IPS-18c (cell line): Measurements from ENCODE around the gene PDGFB.

Source experiments
- H3K4me3 ChIP-seq: 2 replicates; pipeline ENCODE4 v1.7.0; 2013; ENCODE audit warnings: low read depth, mild to moderate bottlenecking, low read length, moderate library complexity; ENCODE audit not compliant: insufficient read depth
- H3K9me3 ChIP-seq: one replicate; pipeline ENCODE4 v1.6.1; 2013; ENCODE audit warnings: mild to moderate bottlenecking, low read length, moderate library complexity; ENCODE audit not compliant: control insufficient read depth, insufficient read depth

PDGFB gene

DNA sequence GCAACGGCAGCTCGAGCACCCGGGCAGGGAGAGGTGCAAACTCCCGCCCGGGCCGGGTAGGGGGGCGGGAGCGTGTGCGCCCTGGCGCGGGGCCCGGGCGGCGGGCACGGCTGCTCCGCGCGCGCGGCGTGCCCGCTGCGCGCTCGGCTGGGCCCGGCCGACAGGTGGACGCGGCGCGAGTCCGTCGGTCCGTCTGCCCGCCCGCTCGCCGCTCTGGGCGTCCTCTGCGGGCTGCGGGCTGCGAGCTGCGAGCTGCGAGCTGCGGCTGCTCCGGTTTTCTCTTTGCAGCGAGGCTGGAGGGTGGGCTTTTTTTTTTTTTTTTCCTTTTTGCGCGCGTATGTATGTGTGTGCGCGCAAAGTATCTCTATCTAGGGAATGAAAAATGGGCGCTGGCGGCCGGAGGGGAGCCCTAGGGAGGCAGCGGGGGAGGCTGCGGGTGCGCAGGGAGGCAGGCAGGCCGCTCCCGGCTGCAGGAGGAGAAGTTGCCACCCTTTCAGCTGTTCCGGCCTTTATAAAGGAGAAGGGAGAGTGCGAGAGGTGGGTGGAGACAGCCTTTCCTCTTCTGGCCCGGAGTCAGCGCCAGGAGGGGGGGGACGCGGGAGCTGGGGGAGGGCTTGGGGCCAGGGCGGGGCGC lies at the start of gene PDGFB:
Gene PDGFB, minus strand, starts transcription at position 487 of the 634 bp plus-strand sequence. CDS start 1,019 bp downstream, outside the sequence.
- no peaks in the 10 kb centered on the region for H3K9me3 ChIP-seq
- peak within 1 kb of the TSS; percentile 64 for H3K4me3 ChIP-seq

DNA sequence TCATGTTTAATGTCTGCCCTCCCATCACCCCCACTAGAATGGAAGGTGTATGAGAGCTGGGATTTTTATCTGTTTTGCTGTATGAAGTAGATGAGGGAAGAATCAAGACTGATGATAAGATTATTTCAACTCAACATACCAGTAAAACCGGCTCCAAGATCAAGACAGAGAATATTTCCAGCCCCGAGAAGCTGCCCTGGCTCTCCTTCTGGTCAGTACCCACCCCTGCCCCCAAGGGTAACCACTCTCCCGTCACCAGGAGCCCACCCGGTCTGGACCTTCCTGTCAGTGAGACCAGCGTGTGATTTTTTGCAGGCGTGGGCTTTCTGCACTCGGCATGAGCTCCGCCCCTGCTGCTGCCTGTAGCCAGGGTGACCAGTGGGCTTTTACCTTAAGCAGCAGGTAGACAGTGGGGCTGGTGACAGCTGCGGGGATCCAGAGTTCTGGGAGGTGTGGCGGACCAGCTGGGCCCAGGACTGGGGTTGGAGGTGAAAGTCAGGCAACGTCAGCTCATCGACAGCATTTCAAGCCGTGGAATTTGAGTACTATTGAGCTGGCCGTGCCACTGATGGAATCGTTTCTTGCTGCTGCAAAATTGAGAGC lies 49.1 kb upstream of the PDGFB start:
- H3K9me3 ChIP-seq, result no peaks in the 10 kb centered on the region
- no peak overlapping the region for H3K4me3 ChIP-seq

DNA sequence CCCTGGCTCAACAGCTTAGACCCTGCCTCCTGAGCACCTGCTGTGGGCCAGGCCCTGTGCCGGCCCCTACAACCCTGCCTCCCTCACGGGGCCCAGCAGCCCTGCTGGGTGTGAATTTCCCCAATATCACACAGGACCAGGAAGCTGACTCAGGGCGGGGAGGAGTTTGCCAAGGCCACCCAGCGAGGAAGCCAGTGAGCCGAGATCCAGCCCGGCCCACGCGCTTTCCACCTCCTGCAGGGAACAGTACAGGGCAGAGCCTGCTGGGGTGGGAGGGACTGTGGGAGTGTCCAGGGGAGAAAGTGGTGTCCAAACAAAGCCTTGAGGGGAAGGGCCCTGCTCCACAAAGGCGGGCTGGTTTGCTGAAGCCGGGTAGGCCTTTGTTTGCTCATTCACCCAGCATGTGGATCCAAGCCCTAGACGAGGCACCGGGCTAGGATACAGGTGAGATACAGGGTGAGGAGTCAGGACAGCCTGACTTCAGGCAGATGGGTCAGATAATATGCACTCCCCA lies 47.8 kb upstream of the PDGFB start:
- Histone ChIP-seq H3K4me3 (no peak overlapping the region), H3K9me3 (no peaks in the 10 kb centered on the region)

DNA sequence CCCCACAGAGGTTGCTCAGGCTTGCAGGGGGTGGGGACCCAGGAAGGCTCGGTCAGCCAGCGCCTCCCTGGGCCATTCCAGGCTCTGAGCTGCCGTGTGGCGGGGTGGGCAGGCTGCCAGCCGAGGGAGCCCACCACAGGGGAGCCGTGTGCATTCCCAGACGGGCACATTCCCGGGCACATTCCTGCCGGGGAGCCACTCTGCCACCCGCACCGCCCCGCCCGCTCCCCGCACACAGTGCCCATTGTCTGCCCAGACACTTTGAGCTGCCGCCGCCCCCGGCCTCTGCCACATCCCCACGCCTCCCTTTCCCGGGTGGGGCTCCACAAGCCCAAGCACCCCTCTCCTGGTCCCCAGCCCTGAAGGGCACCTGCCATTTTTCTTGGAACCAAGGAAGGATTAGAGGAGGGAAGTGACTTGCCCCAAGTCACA lies 47.3 kb upstream of the PDGFB start:
- Histone ChIP-seq H3K4me3 (no peak overlapping the region), H3K9me3 (no peaks in the 10 kb centered on the region)

DNA sequence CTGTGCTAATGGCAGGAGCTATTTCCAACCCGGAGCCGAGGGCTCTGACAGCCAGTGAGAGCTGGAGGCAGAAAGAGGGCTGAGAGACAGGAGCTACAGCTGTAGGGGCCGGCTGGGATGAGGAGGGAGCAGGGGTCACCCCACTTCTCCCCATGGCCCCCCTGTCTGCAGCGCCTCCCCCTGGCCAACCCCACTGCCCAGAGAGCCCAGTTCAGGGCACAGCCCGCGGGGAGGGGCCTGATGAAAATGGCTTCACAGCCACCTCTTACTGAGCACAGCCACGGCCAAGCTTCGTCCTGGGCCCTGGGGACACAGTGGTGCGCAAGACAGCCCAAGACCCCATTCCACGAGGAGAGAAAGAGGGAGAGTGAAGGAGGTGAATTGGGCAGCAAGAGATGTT lies 46.7 kb upstream of the PDGFB start:
- Histone ChIP-seq H3K4me3 (no peak overlapping the region), H3K9me3 (no peaks in the 10 kb centered on the region)

DNA sequence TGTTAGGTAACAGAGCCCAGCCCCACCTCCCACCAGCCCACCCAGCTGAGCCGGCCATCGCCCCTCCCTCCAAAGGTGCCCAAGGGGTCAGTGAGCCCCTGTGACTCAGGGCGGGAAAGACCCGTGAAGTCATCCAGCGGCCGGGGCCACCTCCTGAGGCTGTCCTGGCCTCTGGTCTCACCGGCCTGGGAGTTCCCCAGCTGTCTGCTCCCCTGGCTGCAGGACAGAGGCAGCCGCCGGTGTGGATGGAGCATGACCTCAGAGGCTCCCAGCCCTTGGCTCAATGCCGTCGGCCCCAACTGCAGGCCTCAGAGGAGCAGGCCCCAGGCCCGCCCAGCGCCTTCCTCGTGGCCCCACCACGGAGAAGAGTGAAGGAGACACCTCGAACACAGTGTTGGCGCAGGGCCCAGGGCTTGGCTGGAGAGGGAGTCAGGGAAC lies 46.0 kb upstream of the PDGFB start:
- Histone ChIP-seq H3K4me3 (no peak overlapping the region), H3K9me3 (no peaks in the 10 kb centered on the region)

DNA sequence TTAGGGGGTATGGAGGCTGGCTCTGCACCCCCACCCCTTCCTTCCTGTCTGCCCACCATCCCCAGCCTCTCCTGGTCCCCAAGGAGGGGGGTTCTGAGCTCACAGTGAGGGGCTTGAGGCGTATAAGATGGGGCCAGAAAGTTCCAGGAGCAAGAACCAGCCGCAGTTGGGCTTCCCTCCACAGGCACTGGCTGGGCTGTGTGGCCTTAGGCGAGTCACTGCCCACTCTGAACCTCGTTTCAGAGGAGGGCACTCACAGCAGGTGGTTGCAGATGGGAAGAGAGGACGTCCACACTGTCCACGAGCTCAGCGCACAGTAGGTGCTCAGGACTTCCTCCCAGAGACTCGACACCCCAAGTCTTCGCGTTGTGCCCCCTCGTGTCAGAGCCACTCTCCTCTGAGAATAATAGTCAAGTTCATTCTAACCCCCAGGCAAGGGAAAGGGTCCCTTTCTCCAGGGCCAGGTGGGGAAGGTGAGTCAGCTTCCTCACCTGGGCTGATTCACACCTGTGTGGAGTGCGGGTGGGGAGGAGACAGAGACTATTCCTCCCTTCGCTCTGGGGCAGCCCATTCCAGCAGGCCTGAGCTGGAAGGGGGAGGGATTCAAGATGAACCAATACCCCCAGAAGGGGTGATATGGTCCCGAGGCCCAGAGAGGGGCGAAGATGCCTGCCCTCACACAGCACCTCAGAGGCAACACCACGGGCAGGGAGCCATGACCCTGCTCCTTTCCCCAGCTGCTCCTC lies 45.4 kb upstream of the PDGFB start:
- Histone ChIP-seq H3K4me3 (no peak overlapping the region), H3K9me3 (no peaks in the 10 kb centered on the region)

DNA sequence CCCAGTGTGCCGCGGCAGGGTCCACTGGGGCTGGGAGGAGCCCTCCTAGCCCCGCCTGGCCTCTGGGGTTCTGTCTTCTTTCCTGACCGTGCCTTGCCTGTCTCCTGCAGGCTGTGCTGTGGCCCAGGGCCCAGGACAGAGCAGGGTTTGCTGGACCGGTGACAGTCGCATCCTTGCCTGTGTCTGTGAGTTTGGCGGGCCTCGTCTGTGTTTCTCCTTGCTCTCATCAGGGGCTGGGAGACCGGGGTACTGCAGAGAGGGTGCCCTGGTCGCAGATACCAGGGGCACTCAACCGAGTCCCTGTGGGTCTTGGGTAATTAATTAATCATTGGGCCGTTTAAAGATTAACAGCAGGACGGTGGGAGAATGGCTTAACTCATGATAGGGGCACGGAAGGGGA lies 44.8 kb upstream of the PDGFB start:
- no peak overlapping the region for H3K4me3 ChIP-seq

DNA sequence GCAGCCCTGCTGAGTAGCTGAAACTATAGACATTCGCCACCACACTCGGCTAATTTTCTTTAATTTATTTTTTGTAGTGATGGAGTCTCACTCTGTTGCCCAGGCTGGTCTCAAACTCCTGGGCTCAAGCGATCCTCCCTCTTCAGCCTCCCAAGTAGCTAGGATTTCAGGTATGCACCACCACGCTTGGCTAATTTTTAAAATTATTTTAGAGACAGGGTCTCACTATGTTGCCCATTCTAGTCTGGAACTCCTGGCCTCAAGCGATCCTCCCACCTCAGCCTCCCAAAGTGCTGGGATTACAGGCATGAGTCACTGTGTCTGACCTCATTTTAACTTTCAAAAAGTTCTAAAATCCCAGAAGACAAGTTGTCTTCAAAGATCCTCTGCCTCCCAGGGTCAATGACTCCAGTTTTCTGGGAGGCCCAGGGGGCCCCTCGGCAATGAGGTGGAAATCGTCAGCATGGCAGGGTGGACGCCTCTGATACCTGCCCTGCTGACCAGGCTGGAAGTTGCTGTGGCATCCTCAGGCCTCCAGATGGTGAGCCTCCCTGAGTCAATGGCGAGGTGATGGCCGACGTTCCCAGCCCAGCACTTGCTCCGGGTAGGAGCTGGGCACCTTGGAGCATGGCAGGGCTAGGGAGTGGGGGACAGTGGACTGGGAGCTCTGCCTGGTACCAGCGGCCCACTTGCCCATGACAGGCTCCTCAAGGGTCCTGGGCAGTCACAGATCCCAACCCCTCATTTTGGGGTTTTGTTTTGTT lies 43.5 kb upstream of the PDGFB start:
- Histone ChIP-seq H3K9me3 (no peaks in the 10 kb centered on the region), H3K4me3 (no peak overlapping the region)

More for the DNA sequence above, 44.8 kb upstream of the PDGFB start:
- no peaks in the 10 kb centered on the region for H3K9me3 ChIP-seq

DNA sequence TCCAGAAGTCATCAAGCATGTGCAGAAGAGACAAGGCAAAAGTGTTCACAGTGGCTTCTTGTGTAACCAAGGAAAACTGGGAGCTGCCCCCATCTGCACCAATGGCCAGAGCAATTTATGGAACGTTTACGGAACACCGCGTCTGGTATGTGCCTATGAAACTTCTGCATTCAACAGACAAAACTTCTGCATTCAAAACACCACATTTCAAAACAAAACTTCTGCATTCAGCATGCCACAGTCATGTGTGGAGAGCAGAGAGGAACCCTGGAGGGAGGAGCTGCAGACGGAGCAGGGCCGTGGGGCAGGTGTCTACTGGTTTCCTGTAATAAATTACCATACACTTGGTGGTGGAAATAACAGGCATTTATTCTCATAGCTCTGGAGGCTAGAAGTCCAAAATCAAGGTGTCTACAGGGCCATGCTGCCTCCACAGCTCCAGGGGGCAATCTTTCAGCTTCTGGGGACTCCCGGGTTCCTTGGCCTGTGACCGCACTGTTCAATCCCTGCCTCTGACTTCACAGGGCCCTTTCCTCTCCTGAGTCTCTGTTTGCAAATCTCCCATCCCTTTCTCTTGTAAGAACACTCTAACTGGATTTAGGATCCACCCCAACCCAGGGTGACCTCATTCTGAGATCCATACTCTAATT lies 42.4 kb upstream of the PDGFB start:
- no peak overlapping the region for H3K4me3 ChIP-seq
- no peaks in the 10 kb centered on the region for H3K9me3 ChIP-seq

DNA sequence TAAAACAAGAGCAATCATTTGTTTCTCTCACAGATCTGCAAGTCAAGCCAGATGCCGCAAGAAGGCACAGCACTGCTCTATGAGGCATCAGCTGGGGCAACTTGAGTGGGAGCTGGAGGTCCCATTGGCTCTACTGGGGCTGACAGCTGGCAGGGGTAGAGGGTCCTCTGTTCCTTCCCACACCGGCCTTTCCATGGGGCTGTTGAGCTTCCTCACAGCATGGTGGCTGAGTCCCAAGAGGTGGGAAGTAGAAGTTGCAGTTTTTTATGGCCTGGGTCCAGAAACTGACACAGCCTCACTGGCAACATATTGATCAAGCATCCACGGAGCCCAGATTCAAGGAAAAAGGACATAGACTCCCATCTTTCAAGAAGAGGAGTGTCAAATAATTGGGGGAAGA lies 40.2 kb upstream of the PDGFB start:
- Histone ChIP-seq H3K9me3 (no peaks in the 10 kb centered on the region), H3K4me3 (no peak overlapping the region)

DNA sequence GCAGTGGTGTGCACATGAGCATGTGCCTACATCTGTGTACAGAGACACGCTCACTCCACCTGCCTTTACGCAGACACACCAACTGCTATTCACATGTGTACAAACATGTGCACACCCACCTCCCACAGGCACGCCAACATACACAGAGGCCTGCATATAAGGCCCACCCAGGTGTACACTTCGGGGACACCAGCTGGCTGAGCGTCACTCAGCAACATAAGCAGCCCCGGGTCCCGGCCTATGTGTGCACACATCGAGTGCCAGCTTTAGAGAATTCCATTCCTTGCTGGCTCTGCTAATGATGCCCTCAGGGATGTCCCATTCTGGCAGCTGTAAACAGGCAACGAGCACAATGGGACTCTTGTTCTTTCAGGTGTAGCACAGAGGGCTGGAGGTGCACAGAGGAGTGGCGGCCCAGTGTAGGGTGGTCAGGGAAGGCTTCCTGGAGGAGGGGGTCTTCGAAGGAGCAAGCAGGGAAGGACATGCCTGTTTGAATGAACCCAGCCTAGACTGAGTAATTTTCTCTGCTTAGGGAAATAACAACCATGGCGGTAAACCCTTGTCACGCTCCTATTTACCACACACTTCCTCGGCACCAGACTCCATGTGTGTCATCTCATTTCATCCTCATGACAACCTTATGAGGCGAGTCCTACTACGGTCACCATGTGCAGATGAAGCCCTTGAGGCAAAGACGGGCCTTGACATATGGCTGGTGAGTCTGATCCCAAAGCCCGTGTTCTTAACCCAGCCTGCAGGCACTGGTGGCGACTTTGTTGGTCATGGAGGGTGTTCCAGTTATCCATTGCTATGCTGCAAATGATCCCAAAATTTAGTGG lies 39.6 kb upstream of the PDGFB start:
- H3K4me3 ChIP-seq, result no peak overlapping the region

DNA sequence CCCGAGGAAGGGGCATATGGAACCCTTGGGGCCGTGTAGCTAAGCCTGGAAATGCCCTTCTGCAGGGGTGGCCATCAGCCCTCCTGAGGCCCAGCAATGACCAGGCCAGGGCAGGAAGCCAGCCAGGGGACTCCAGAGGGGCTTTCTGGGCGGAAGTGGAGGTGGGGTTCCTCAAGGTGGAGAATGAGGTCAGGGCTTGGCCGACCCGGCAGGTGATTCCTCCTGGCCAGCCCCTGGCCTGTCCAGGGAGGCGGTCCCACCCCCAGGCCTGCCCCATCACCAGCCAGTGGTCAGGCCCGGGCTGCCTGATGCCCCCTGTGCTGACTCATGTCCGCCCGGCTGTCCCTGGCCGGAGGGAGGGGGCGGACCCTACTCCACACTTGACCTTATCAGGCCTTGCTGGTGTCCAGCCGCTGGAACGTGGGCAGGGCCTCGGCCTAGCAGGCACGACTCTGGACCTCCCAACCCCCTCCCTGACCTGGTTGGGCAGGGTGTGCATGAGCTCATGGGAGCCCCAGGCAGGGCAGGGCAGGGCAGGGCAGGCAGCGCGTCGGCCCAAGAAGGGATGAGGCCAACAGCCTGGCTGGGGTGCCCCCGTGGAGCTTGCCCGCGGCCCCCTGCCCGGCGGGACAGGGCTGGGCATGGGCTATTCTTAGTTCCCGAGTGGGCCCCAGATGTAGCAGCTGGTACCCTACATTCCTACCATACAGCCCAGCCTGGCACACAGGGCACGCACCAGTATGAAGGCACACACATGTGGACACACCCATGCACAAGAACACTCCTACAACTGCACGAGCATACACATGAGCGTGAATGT lies 38.8 kb upstream of the PDGFB start:
- Histone ChIP-seq H3K4me3 (no peak overlapping the region), H3K9me3 (no peaks in the 10 kb centered on the region)

More for the DNA sequence above, 39.6 kb upstream of the PDGFB start:
- no peaks in the 10 kb centered on the region for H3K9me3 ChIP-seq

DNA sequence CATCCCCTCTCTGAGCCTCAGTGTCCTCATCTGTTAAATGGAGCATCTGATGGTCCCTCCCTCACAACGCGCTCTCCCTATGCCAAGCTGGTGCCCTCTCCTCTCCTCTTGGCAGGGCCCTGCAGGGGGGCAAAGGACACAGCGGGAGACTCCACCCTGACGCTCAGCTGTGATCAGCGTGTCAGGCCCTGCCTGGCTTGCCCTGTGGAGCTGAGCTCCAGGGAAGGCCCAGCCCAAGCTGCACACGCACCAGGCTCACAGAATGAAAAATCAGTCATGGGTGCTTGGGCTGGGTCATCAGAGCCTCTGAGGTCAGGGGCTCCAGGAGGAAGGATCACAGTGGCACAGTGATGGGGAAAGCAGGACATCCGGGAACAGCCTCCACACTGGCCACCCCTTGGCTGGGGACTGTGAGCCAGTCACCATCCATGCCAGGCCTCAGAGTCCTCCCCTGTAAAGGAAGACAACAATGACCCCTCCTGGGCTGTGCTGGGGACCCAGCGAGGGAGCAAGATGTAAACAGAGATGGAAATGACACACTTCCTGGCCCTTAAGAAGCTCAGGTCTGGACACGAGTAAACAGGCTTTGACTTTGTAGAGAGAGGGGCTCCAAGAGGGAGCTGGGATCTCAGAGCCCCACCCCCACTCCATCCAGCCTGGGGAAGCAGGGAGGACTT lies 38.0 kb upstream of the PDGFB start:
- no peaks in the 10 kb centered on the region for H3K9me3 ChIP-seq
- no peak overlapping the region for H3K4me3 ChIP-seq

DNA sequence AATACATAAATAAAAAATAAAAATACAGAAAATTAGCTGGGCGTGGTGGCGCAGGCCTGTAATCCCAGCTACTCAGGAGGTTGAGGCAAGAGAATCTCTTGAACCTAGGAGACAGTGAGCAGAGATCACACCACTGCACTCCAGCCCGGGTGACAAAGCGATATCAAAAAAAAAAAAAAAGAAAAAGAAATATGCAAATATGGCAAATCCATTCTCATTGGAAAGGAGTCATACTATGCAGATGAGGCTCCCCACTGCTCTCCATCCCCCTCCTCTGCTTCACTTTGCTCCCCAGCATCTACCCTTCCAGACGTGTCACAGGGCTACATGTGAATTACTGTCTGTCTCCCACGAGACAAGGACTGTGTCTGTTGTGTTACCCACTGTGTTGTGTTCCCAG lies 36.3 kb upstream of the PDGFB start:
- Histone ChIP-seq H3K4me3 (no peak overlapping the region), H3K9me3 (no peaks in the 10 kb centered on the region)
